Activated T-helper 1 cell treated with anti-CD3 and anti-CD28 coated beads, Interleukin-12 subunit alpha, Interleukin-12 subunit beta, Interleukin-2, Interleukin-4 antibody, amounts not matched to agents 30 ng/mL and 10 ng/mL and 1 ng/mL, durations not matched to agents 14 hours and 24 hours and 36 hours (primary cell): ENCODE data around the gene CTTNBP2. TPM values are rescaled to one million over a fixed set of nuclear protein-coding genes. Genes with fewer than 3 reads are reported as not detected.

ENCODE experiments used
- DNase-seq: peaks from one replicate; pipeline ENCODE4 v3.0.0; 2021; ENCODE audit warnings: low spot score
- H3K27ac Mint-ChIP-seq: one replicate; pipeline ENCODE4 v1.8.0; 2021; ENCODE audit warnings: mild to moderate bottlenecking, mixed read lengths
- H3K27me3 Mint-ChIP-seq: one replicate; pipeline ENCODE4 v1.8.0; 2022; ENCODE audit warnings: mild to moderate bottlenecking, moderate library complexity, mixed read lengths; ENCODE audit not compliant: insufficient read depth
- H3K36me3 Mint-ChIP-seq: one replicate; pipeline ENCODE4 v1.8.0; 2021; ENCODE audit warnings: low read depth, mixed read lengths
- H3K4me1 Mint-ChIP-seq: one replicate; pipeline ENCODE4 v1.8.0; 2021; ENCODE audit warnings: low read depth, mixed read lengths
- H3K4me3 Mint-ChIP-seq: one replicate; pipeline ENCODE4 v1.8.0; 2021; ENCODE audit warnings: mild to moderate bottlenecking, moderate library complexity, mixed read lengths
- H3K9me3 Mint-ChIP-seq: one replicate; pipeline ENCODE4 v1.8.0; 2021; ENCODE audit warnings: mixed read lengths
- intact Hi-C: fragments of 100-400 bp; cut with micrococcal nuclease; formaldehyde crosslinking; loops from one replicate; pipeline ENCODE4 v1.15.1; 2024
- total RNA-seq: library from RNA; stranded (reverse); gene quantifications from 2 replicates; pipeline ENCODE4 v1.2.3, GENCODE V29; 2022

CTTNBP2 gene
- total RNA-seq, 1 donor from 2014 or later, result not detected

DNA sequence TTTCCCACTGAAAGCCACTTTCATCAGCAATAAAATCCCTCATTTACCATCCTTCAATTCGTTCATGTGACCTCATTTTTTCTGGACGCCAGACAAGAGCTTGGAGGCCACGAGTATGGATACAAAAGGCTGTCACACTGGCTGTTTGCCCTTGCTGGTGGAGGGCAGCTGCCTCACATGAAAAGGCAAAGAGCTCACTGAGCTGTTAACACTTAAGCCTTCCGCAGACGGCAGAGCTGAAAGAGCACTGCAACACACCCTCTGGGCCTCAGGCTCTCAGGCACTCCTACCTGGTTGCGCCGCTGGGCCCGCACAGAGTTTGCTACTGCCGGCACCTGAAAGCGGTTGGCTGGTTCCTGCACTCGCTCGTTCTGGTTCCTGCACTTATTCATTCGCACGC lies 199.9 kb downstream of the CTTNBP2 start:
- no peak overlapping the region for H3K27ac Mint-ChIP-seq
- peaks cover 2% of the 10 kb centered on the region for H3K27me3 Mint-ChIP-seq
- no peak for DNase-seq
- H3K4me1 Mint-ChIP-seq, result no peaks in the 10 kb centered on the region
- no peaks in the 10 kb centered on the region for H3K9me3 Mint-ChIP-seq
- intact Hi-C loops, result no loop called here
- no peaks in the 10 kb centered on the region for H3K36me3 Mint-ChIP-seq
- no peak overlapping the region for H3K4me3 Mint-ChIP-seq

DNA sequence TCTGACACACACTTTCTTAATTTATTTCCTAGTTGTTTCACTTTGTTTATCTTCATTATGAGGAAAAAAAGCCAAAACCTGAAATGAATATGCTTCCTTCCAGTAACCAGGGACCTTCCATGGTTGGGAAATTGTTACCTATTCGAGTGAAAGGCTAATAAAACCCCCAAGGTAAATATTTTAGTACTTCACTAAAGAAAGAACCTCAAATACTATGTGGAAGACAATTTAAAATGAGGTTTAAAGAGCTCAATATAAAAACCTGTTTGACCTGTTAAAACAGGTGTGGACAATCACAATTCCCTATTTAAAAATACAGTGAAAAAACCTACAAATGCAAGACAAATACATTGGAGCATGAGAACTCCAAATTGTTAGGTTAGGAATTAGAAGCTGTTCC lies 200.8 kb downstream of the CTTNBP2 start:
- no peak for DNase-seq
- no peaks in the 10 kb centered on the region for H3K4me1 Mint-ChIP-seq
- H3K4me3 Mint-ChIP-seq, result no peak overlapping the region
- H3K27me3 Mint-ChIP-seq, result peaks cover 2% of the 10 kb centered on the region
- H3K27ac Mint-ChIP-seq, result no peak overlapping the region
- H3K36me3 Mint-ChIP-seq, result no peaks in the 10 kb centered on the region
- no peaks in the 10 kb centered on the region for H3K9me3 Mint-ChIP-seq
- intact Hi-C loops, result no loop called here

- no peak for DNase-seq
- no peaks in the 10 kb centered on the region for H3K4me1 Mint-ChIP-seq
- intact Hi-C loops, result no loop called here
- H3K9me3 Mint-ChIP-seq, result no peaks in the 10 kb centered on the region
- no peak overlapping the region for H3K27ac Mint-ChIP-seq
- no peaks in the 10 kb centered on the region for H3K36me3 Mint-ChIP-seq
- H3K4me3 Mint-ChIP-seq, result no peak overlapping the region
- H3K27me3 Mint-ChIP-seq, result peaks cover 2% of the 10 kb centered on the region
Observed at GRCh38 chr7:117669818-117670217, 203.4 kb downstream of the CTTNBP2 start.

DNA sequence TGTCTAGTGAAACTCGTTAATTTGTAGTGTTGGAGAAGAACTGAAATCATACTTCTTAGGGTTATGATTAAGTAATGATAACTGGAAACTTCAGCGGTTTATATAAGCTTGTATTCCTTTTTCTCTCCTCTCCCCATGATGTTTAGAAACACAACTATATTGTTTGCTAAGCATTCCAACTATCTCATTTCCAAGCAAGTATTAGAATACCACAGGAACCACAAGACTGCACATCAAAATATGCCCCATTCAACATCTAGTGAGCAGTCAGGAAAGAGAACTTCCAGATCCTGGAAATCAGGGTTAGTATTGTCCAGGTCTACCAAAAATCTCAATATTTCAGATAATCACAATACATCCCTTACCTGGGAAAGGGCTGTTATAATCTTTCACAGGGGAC lies 205.8 kb downstream of the CTTNBP2 start:
- H3K36me3 Mint-ChIP-seq, result no peaks in the 10 kb centered on the region
- DNase-seq, result no peak
- no peaks in the 10 kb centered on the region for H3K9me3 Mint-ChIP-seq
- intact Hi-C loops, result no loop called here
- H3K4me3 Mint-ChIP-seq, result no peak overlapping the region
- H3K27me3 Mint-ChIP-seq, result peaks cover 2% of the 10 kb centered on the region
- H3K27ac Mint-ChIP-seq, result no peak overlapping the region
- no peaks in the 10 kb centered on the region for H3K4me1 Mint-ChIP-seq

DNA sequence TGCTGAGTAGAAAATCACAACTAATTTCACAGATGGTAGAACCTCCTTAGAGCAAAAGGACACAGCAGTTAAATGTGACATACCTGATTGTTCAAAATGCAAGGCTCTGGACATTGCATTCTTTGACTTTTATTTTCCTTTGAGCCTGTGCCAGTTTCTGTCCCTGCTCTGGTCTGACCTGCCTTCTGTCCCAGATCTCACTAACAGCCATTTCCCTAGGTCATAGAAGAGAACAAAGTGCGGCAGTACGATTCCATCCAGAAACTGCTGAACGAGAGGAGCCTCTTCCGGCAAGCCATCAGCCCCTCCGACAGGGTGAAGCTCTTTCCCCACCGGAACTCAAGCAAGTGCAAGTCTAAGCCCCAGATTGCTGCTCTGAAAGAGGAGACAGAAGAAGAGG lies 206.6 kb downstream of the CTTNBP2 start:
- no peak for DNase-seq
- H3K4me1 Mint-ChIP-seq, result no peaks in the 10 kb centered on the region
- peaks cover 2% of the 10 kb centered on the region for H3K27me3 Mint-ChIP-seq
- H3K4me3 Mint-ChIP-seq, result no peak overlapping the region
- no peak overlapping the region for H3K27ac Mint-ChIP-seq
- intact Hi-C loops, result no loop called here
- H3K36me3 Mint-ChIP-seq, result no peaks in the 10 kb centered on the region
- H3K9me3 Mint-ChIP-seq, result no peaks in the 10 kb centered on the region

GRCh38 chr7:117666031-117666430 lies 207.2 kb downstream of the CTTNBP2 start:
- H3K27me3 Mint-ChIP-seq, result peaks cover 2% of the 10 kb centered on the region
- H3K27ac Mint-ChIP-seq, result no peak overlapping the region

DNA sequence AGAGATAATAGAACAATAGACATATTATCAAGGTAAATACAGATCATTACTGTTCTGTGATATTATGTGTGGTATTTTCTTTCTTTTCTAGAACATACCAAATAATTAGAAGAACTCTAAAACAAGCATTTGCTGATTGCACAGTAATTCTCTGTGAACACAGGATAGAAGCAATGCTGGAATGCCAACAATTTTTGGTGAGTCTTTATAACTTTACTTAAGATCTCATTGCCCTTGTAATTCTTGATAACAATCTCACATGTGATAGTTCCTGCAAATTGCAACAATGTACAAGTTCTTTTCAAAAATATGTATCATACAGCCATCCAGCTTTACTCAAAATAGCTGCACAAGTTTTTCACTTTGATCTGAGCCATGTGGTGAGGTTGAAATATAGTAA lies 207.9 kb downstream of the CTTNBP2 start:
- intact Hi-C loops, result no loop called here
- Mint-ChIP-seq H3K4me3 (no peak overlapping the region), H3K36me3 (no peaks in the 10 kb centered on the region), H3K9me3 (no peaks in the 10 kb centered on the region), H3K4me1 (no peaks in the 10 kb centered on the region), H3K27me3 (peaks cover 2% of the 10 kb centered on the region), H3K27ac (no peak overlapping the region)
- DNase-seq, result no peak

More at GRCh38 chr7:117666031-117666430, 207.2 kb downstream of the CTTNBP2 start:
- no peaks in the 10 kb centered on the region for H3K4me1 Mint-ChIP-seq
- no peaks in the 10 kb centered on the region for H3K9me3 Mint-ChIP-seq
- H3K4me3 Mint-ChIP-seq, result no peak overlapping the region
- no peak for DNase-seq
- no peaks in the 10 kb centered on the region for H3K36me3 Mint-ChIP-seq
- intact Hi-C loops, result no loop called here

DNA sequence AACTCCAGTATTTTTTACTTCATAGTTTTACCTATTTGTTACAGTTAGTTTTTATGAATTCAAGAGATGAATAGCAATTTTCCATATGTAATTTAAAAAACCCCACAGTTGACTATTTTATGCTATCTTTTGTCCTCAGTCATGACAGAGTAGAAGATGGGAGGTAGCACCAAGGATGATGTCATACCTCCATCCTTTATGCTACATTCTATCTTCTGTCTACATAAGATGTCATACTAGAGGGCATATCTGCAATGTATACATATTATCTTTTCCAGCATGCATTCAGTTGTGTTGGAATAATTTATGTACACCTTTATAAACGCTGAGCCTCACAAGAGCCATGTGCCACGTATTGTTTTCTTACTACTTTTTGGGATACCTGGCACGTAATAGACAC lies 209.2 kb downstream of the CTTNBP2 start:
- no peak overlapping the region for H3K27ac Mint-ChIP-seq
- H3K4me3 Mint-ChIP-seq, result no peak overlapping the region
- peaks cover 1% of the 10 kb centered on the region for H3K27me3 Mint-ChIP-seq
- no peaks in the 10 kb centered on the region for H3K4me1 Mint-ChIP-seq
- intact Hi-C loops, result no loop called here
- DNase-seq, result no peak
- no peaks in the 10 kb centered on the region for H3K9me3 Mint-ChIP-seq
- H3K36me3 Mint-ChIP-seq, result no peaks in the 10 kb centered on the region

- Mint-ChIP-seq H3K27me3 (peaks cover 2% of the 10 kb centered on the region), H3K9me3 (no peaks in the 10 kb centered on the region), H3K36me3 (no peaks in the 10 kb centered on the region), H3K4me1 (no peaks in the 10 kb centered on the region), H3K27ac (no peak overlapping the region), H3K4me3 (no peak overlapping the region)
- intact Hi-C loops, result no loop called here
- DNase-seq, result no peak
Observed at GRCh38 chr7:117661328-117661727, 211.9 kb downstream of the CTTNBP2 start.
